Spinal cord (tissue), 10 donors: ENCODE results near the gene POLR2F. TPM values are rescaled to one million over a fixed set of nuclear protein-coding genes. Genes with fewer than 3 reads are reported as not detected.

Experiments used
- DNase-seq, 6 donors: peaks; one replicate each; pipeline versions ENCODE4 v3.0.0 to v3.0.0-alpha.2; 2013 to 2015; ENCODE audit warnings: low spot score in 6 of 6, low read depth in 4 of 6
- H3K27ac ChIP-seq: one replicate; pipeline ENCODE4 v1.5.1; 2013; ENCODE audit warnings: low read depth, low read length, control low read depth
- H3K27me3 ChIP-seq: one replicate; pipeline ENCODE4 v1.6.1; 2013; ENCODE audit warnings: low read length; ENCODE audit not compliant: control insufficient read depth, insufficient read depth
- H3K36me3 ChIP-seq: one replicate; pipeline ENCODE4 v1.6.1; 2013; ENCODE audit warnings: low read length; ENCODE audit not compliant: control insufficient read depth, insufficient read depth
- H3K4me1 ChIP-seq: one replicate; pipeline ENCODE4 v1.6.1; 2013; ENCODE audit warnings: low read length; ENCODE audit not compliant: control insufficient read depth, insufficient read depth
- H3K4me3 ChIP-seq: one replicate; pipeline ENCODE4 v1.5.1; 2013; ENCODE audit warnings: low read depth, low read length, control low read depth
- H3K9me3 ChIP-seq: one replicate; pipeline ENCODE4 v1.6.1; 2013; ENCODE audit warnings: low read length; ENCODE audit not compliant: control insufficient read depth, insufficient read depth
- WGBS: methylation state at CpG from one replicate; pipeline ENCODE4 v1.1.5; 2013; ENCODE audit warnings: missing lambda C conversion rate; ENCODE audit not compliant: insufficient coverage; 5-methylcytosine and 5-hydroxymethylcytosine counted together
- polyA plus RNA-seq, 2 donors: library from polyadenylated mRNA; unstranded; fragments of 120-200 nt; gene quantifications; one replicate each; pipeline ENCODE4 v1.2.1, GENCODE V29; 2013; ENCODE audit not compliant: insufficient read length in 2 of 2
- total RNA-seq, 2 donors: library from RNA; depleted of rRNA in 1 of 2; stranded (reverse); fragments of 120-200 nt in 1 of 2; fragments of >200 nt in 1 of 2; gene quantifications; one replicate each; pipeline versions ENCODE4 v1.2.3 to v1.2.4, GENCODE V29; 2013 to 2014
- donor health status: healthy.

POLR2F gene
- total and polyA plus RNA-seq, 4 donors: 24.3 to 125 (median 111) TPM

GRCh38 chr22:38009000-38009806, 55.7 kb downstream of the POLR2F start:
- peaks cover 17% of the 10 kb centered on the region for H3K4me1 ChIP-seq
- H3K9me3 ChIP-seq: no peaks in the 10 kb centered on the region
- no peak overlapping the region for H3K4me3 ChIP-seq
- DNase-seq: no peak
- H3K27me3 ChIP-seq: no peaks in the 10 kb centered on the region
- no peak overlapping the region for H3K27ac ChIP-seq
- 78% methylated on average over 10 of the region's 14 CpGs for WGBS
- peaks cover 15% of the 10 kb centered on the region for H3K36me3 ChIP-seq

DNA sequence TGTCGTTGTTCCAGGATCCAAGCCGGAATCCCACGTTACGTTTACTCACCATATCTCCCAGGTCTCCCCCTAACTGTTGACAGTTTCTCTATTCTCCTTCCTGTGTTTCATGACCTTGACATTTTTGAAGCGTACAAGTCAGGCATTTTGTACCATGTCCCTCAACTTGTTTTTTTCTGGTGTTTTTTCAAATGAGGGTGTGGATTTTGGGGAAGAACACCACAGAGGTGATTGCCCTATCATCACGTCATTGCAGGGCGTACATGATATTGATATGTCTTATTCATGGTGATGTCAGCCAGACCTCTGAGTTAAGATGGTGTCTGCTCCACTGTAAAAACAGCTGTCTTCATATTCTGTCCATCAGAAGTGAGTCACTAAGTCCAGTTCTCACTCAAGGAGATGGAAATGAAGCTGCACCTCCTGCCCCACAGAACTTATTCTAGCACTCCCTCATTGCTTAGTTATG, 59.1 kb downstream of the POLR2F start:
- no CpG with 5 or more reads among the region's 7 CpGs for WGBS
- H3K27ac ChIP-seq: no peak overlapping the region

GRCh38 chr22:38014083-38014482, 60.6 kb downstream of the POLR2F start:
- Histone ChIP-seq H3K27ac (no peak overlapping the region), H3K9me3 (no peaks in the 10 kb centered on the region), H3K4me3 (no peak overlapping the region), H3K36me3 (peaks cover 6% of the 10 kb centered on the region), H3K4me1 (peaks cover 40% of the 10 kb centered on the region), H3K27me3 (no peaks in the 10 kb centered on the region)
- no peak for DNase-seq
- 100% methylated on average over 1 of the region's 1 CpG for WGBS

More for the DNA sequence above, 59.1 kb downstream of the POLR2F start:
- Histone ChIP-seq H3K9me3 (no peaks in the 10 kb centered on the region), H3K4me1 (peaks cover 28% of the 10 kb centered on the region), H3K27me3 (no peaks in the 10 kb centered on the region), H3K36me3 (peaks cover 1% of the 10 kb centered on the region), H3K4me3 (no peak overlapping the region)
- DNase-seq: no peak

DNA sequence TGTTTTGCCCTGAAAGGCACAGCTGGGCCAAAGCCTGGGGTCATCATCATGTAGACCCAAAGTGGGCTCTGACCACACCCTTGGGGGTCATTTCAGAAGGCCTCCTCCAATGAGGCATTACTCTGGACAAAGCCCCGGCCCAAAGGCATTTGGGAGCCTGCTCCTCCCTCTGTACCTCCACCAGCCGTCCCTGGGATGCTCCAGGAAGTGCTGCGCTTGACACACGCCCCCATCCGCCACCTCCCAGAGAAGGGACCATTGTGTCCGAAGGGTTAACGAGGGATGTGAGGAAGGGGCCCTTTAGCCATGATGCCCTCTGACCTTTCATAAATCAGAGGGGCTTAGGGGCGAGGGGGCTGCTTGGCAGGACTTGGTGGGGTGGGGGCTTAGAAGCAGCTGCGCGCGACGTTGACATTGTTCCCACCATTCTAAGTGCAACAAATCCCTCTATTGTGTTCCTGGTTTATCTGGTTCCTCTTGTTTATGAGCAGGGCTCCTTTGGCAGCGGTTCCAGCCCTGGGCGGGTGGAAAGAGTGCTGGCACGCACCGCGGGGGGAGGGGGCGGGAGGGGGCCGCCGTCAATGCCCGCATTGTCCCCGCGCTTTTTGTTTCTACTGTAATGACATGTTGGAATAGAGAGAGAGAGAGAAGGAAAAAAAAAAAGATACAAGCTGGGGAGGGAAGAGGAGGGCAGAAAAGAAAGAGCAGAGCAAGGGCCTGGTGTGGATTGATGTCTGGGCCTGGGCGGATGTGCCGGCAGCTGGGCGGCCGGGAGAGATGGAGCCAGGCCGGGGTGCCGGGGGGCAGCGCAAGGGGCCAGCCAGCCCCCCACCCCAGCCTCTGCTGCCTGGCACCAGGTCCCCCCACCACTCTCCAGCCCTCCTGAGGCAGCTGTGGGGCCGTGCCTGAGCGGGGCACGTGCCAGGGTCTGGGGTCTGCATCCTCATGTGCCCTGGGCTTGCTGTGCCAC, 63.0 kb downstream of the POLR2F start:
- Histone ChIP-seq H3K27me3 (no peaks in the 10 kb centered on the region), H3K27ac (peak overlapping the region; percentile 94), H3K36me3 (peaks cover 11% of the 10 kb centered on the region), H3K4me3 (no peak overlapping the region), H3K4me1 (peaks cover 55% of the 10 kb centered on the region), H3K9me3 (no peaks in the 10 kb centered on the region)
- DNase-seq: peak in 5 of 6 donors; percentile 70 to 94 (median 76)
- 11% methylated on average over 27 of the region's 33 CpGs for WGBS

- Histone ChIP-seq H3K27me3 (no peaks in the 10 kb centered on the region), H3K9me3 (no peaks in the 10 kb centered on the region), H3K36me3 (peaks cover 11% of the 10 kb centered on the region), H3K4me3 (no peak overlapping the region), H3K27ac (peak overlapping the region; percentile 94), H3K4me1 (peaks cover 55% of the 10 kb centered on the region)
- DNase-seq: peak in 3 of 6 donors; percentile 60 to 84 (median 79)
- 39% methylated on average over 7 of the region's 7 CpGs for WGBS
These were observed 63.9 kb downstream of the POLR2F start for GRCh38 chr22:38017272-38017920.

DNA sequence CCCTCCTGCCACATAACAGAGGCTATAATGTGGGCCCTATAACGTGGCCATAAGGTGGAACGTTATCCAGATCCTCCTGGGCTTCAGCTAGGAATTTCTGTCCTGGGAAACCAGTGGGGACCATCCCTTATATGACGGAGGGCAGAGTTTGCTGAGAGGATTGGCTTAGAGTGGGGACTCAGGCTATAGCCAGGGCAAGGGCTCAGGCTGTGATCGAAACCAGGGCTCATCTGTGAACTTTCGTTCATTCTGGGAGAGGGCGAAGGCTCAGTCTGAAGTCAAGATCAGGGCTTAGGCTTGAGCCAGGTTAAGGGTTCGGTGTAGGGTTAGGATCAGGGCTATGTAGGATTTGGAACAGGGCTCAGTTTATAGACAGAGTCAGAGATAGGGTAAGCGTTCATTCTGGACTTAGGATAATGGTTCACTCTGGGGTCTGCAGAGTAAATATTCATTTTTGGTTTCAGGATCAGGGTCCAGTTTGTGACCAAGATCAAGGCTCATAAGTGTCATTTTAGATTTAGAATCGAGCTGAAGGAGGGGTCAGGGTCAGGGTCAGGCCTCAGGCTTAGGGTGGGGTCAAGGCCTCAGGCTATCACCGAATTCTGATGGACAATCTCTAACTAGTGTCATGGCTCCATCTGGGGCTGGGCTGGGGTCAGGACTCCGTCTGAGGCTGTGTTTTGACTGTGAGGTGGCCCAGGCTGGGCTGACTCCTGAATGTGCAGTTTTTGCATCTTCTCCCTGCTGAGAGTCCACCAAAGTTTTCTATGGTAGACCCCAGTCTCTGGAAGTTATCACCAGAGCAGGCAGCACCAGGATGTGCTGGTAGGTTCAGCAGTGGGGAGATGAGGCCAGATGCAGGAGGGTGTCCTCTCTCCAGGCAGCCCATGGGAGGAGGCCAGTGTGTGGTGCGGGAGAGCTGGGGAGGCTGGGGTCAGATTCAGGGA, 64.7 kb downstream of the POLR2F start:
- H3K27ac ChIP-seq: peak overlapping the region; percentile 94

More for the DNA sequence above, 64.7 kb downstream of the POLR2F start:
- Histone ChIP-seq H3K36me3 (peaks cover 11% of the 10 kb centered on the region), H3K4me3 (no peak overlapping the region), H3K27me3 (no peaks in the 10 kb centered on the region), H3K4me1 (peaks cover 62% of the 10 kb centered on the region), H3K9me3 (no peaks in the 10 kb centered on the region)
- DNase-seq: no peak
- WGBS: 88% methylated on average over 12 of the region's 12 CpGs

Other genes starting within 250 kb of the POLR2F start
- 10 to 100 TPM; 22.2 to 23.0 TPM for gene GCAT, start 145.8 kb upstream of the POLR2F start, total RNA-seq
- gene GCAT, start 145.8 kb upstream of the POLR2F start, polyA plus RNA-seq: 10 to 100 TPM; 24.6 to 27.5 TPM
- gene GALR3, start 130.3 kb upstream of the POLR2F start, total RNA-seq: not detected
- not detected for gene GALR3, start 130.3 kb upstream of the POLR2F start, polyA plus RNA-seq
- 10 to 100 TPM; 10.1 to 24.9 TPM for gene ANKRD54, start 109.4 kb upstream of the POLR2F start, total RNA-seq
- gene ANKRD54, start 109.4 kb upstream of the POLR2F start, polyA plus RNA-seq: 10 to 100 TPM; 42.9 to 43.2 TPM
- gene EIF3L, start 104.3 kb upstream of the POLR2F start, total RNA-seq: 100 to 1,000 TPM; 347 to 814 TPM
- 100 to 1,000 TPM; 590 to 635 TPM for gene EIF3L, start 104.3 kb upstream of the POLR2F start, polyA plus RNA-seq
- 10 to 100 TPM; 16.1 to 22.9 TPM for gene MICALL1, start 47.4 kb upstream of the POLR2F start, total RNA-seq
- gene MICALL1, start 47.4 kb upstream of the POLR2F start, polyA plus RNA-seq: 10 to 100 TPM; 44.0 to 50.1 TPM
- 1 to 10 TPM in 1 of 2 donors, under 1 TPM in 1; 0.69 to 1.7 TPM for gene C22orf23, start 98 bp upstream of the POLR2F start, total RNA-seq
- gene C22orf23, start 98 bp upstream of the POLR2F start, polyA plus RNA-seq: 10 to 100 TPM; 15.1 to 18.8 TPM
- gene SOX10, start 30.9 kb downstream of the POLR2F start, total RNA-seq: 10 to 100 TPM; 28.8 to 41.4 TPM
- 100 to 1,000 TPM; 264 to 304 TPM for gene SOX10, start 30.9 kb downstream of the POLR2F start, polyA plus RNA-seq
- gene PICK1, start 103.7 kb downstream of the POLR2F start, total RNA-seq: 10 to 100 TPM; 21.7 to 37.0 TPM
- 10 to 100 TPM; 32.8 to 48.6 TPM for gene PICK1, start 103.7 kb downstream of the POLR2F start, polyA plus RNA-seq
- gene SLC16A8, start 130.5 kb downstream of the POLR2F start, total RNA-seq: 1 to 10 TPM; 2.0 to 6.8 TPM
- gene SLC16A8, start 130.5 kb downstream of the POLR2F start, polyA plus RNA-seq: 1 to 10 TPM; 4.6 to 7.9 TPM
- under 1 TPM; 0.10 to 0.88 TPM for gene BAIAP2L2, start 157.0 kb downstream of the POLR2F start, total RNA-seq
- gene BAIAP2L2, start 157.0 kb downstream of the POLR2F start, polyA plus RNA-seq: 10 to 100 TPM in 1 of 2 donors, 1 to 10 TPM in 1; 8.2 to 11.3 TPM
- gene PLA2G6, start 228.1 kb downstream of the POLR2F start, total RNA-seq: 10 to 100 TPM; 22.9 to 32.6 TPM
- gene PLA2G6, start 228.1 kb downstream of the POLR2F start, polyA plus RNA-seq: 10 to 100 TPM; 26.6 to 32.8 TPM
- gene MAFF, start 248.3 kb downstream of the POLR2F start, total RNA-seq: 1 to 10 TPM; 6.6 to 7.1 TPM
- 1 to 10 TPM; 4.7 to 5.9 TPM for gene MAFF, start 248.3 kb downstream of the POLR2F start, polyA plus RNA-seq